HepG2 (cell line): ENCODE measurements around the gene MAP3K2. TPM values are rescaled to one million over a fixed set of nuclear protein-coding genes. Genes with fewer than 3 reads are reported as not detected.

Experiments used
- AHR ChIP-seq: IDR thresholded peaks from 2 replicates; pipeline ENCODE4 v1.6.1; 2018; ENCODE audit warnings: missing genetic modification reagents, missing compliant biosample characterization
- ARID5B ChIP-seq: IDR thresholded peaks from 2 replicates; pipeline ENCODE4 v1.4.0; 2020; ENCODE audit warnings: mild to moderate bottlenecking, missing genetic modification reagents
- HMG20B ChIP-seq: conservative IDR thresholded peaks from 2 replicates; pipeline ENCODE4 v1.6.1; 2016; ENCODE audit warnings: missing genetic modification reagents, missing compliant biosample characterization
- PHF5A ChIP-seq: IDR thresholded peaks from one replicate; pipeline ENCODE4 v1.6.1; 2018; ENCODE audit warnings: low read depth, missing genetic modification reagents; ENCODE audit not compliant: unreplicated experiment
- PREB ChIP-seq: sonication (generic); formaldehyde crosslinking; IDR thresholded peaks from 2 replicates; pipeline ENCODE4 v1.4.0; 2020; ENCODE audit warnings: missing genetic modification reagents
- SCMH1 ChIP-seq: sonication (generic); formaldehyde crosslinking; IDR thresholded peaks from 2 replicates; pipeline ENCODE4 v1.9.0; 2021; ENCODE audit warnings: missing genetic modification reagents, mild to moderate bottlenecking, borderline replicate concordance
- TOE1 ChIP-seq: sonication (generic); formaldehyde crosslinking; IDR thresholded peaks from 2 replicates; pipeline ENCODE4 v1.4.0; 2020; ENCODE audit warnings: mild to moderate bottlenecking, missing genetic modification reagents
- ZBTB38 ChIP-seq: sonication (generic); formaldehyde crosslinking; IDR thresholded peaks from 2 replicates; pipeline ENCODE4 v1.5.1; 2020; ENCODE audit warnings: mild to moderate bottlenecking, missing genetic modification reagents
- ZC3H4 ChIP-seq: sonication (generic); formaldehyde crosslinking; IDR thresholded peaks from 2 replicates; pipeline ENCODE4 v1.4.0; 2020; ENCODE audit warnings: missing genetic modification reagents, borderline replicate concordance
- ZFYVE20 ChIP-seq: sonication (generic); formaldehyde crosslinking; IDR thresholded peaks from 2 replicates; pipeline ENCODE4 v1.8.0; 2023; ENCODE audit warnings: low read depth, mild to moderate bottlenecking, moderate library complexity, missing genetic modification reagents, borderline replicate concordance
- ZNF207 ChIP-seq: fragments of 450-650 bp; IDR thresholded peaks from 2 replicates; pipeline ENCODE4 v1.6.1; 2016; ENCODE audit warnings: antibody characterized with exemption, borderline replicate concordance
- ZNF468 ChIP-seq: sonication (generic); formaldehyde crosslinking; IDR thresholded peaks from 2 replicates; pipeline ENCODE4 v1.8.0; 2022; ENCODE audit warnings: mild to moderate bottlenecking, moderate library complexity, missing genetic modification reagents
- ZNF543 ChIP-seq: sonication (generic); formaldehyde crosslinking; IDR thresholded peaks from 2 replicates; pipeline ENCODE4 v1.4.0; 2020; ENCODE audit warnings: mild to moderate bottlenecking, missing genetic modification reagents
- ZNF577 ChIP-seq: sonication (generic); formaldehyde crosslinking; IDR thresholded peaks from 2 replicates; pipeline ENCODE4 v1.4.0; 2020; ENCODE audit warnings: mild to moderate bottlenecking, low read depth, missing genetic modification reagents, borderline replicate concordance
- ZNF749 ChIP-seq: sonication (generic); formaldehyde crosslinking; IDR thresholded peaks from 2 replicates; pipeline ENCODE4 v1.8.0; 2022; ENCODE audit warnings: mild to moderate bottlenecking, missing genetic modification reagents, moderate library complexity, borderline replicate concordance
- ZNF75D ChIP-seq: sonication (generic); formaldehyde crosslinking; IDR thresholded peaks from 2 replicates; pipeline ENCODE4 v1.8.1; 2023; ENCODE audit warnings: missing genetic modification reagents, mild to moderate bottlenecking, borderline replicate concordance
- ZNF768 ChIP-seq: sonication (generic); formaldehyde crosslinking; IDR thresholded peaks from 2 replicates; pipeline ENCODE4 v1.4.0; 2020; ENCODE audit warnings: missing genetic modification reagents
- ZNF790 ChIP-seq: sonication (generic); formaldehyde crosslinking; IDR thresholded peaks from 2 replicates; pipeline ENCODE4 v1.8.0; 2022; ENCODE audit warnings: missing genetic modification reagents, mild to moderate bottlenecking, borderline replicate concordance
- polyA plus RNA-seq, 8 experiments: library from polyadenylated mRNA; depleted of rRNA in 3 of 8; stranded (reverse) in 7 of 8; unstranded in 1 of 8; fragments of >200 nt; fragmentation: Illumina TruSeq in 4 of 8; extraction: Trizol in 4 of 8; gene quantifications; 2 replicates each; pipeline versions ENCODE4 v1.2.1 to v1.2.3, GENCODE V29; 2011 to 2016; ENCODE audit warnings: low read depth in 4 of 8, missing spikeins in 1 of 8, mixed read lengths in 1 of 8; ENCODE audit not compliant: insufficient read depth in 1 of 8
- total RNA-seq, 5 experiments: library from RNA; depleted of rRNA; stranded (reverse); fragments of >200 nt; fragmentation: Illumina TruSeq; extraction: Trizol; gene quantifications; 2 replicates each; pipeline ENCODE4 v1.2.3, GENCODE V29; 2016; ENCODE audit warnings: low read depth in 1 of 5
- TF ChIP-seq, protein P1 (sequence below): sonication (generic); formaldehyde crosslinking; IDR thresholded peaks from 2 replicates; pipeline ENCODE4 v1.4.0; 2020; ENCODE audit warnings: missing genetic modification reagents
- TF ChIP-seq, protein P2 (sequence below): sonication (generic); formaldehyde crosslinking; conservative IDR thresholded peaks from 2 replicates; pipeline ENCODE4 v1.4.0; 2020; ENCODE audit warnings: missing genetic modification reagents

Gene MAP3K2
- total and polyA plus RNA-seq, 2 of the 13 experiments (the other 11 are each of a cell fraction or from before 2014, with no cell fraction given): 12.2 to 37.2 TPM

DNA sequence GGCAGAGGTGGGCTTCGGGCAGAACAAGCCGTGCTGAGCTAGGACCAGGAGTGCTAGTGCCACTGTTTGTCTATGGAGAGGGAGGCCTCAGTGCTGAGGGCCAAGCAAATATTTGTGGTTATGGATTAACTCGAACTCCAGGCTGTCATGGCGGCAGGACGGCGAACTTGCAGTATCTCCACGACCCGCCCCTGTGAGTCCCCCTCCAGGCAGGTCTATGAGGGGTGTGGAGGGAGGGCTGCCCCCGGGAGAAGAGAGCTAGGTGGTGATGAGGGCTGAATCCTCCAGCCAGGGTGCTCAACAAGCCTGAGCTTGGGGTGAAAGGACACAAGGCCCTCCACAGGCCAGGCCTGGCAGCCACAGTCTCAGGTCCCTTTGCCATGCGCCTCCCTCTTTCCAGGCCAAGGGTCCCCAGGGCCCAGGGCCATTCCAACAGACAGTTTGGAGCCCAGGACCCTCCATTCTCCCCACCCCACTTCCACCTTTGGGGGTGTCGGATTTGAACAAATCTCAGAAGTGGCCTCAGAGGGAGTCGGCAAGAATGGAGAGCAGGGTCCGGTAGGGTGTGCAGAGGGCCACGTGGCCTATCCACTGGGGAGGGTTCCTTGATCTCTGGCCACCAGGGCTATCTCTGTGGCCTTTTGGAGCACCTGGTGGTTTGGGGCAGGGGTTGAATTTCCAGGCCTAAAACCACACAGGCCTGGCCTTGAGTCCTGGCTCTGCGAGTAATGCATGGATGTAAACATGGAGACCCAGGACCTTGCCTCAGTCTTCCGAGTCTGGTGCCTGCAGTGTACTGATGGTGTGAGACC lies 30.7 kb upstream of the MAP3K2 start, which contains the start of gene PROC (continued):
- no peak for TF ChIP-seq ZNF207
- no peak for TF ChIP-seq PREB (CRISPR knock-in tag)
- peak; percentile 97 for TF ChIP-seq ZNF749 (CRISPR knock-in tag)
- peak; percentile 97 for TF ChIP-seq PHF5A (CRISPR knock-in tag)
- no peak; the same call in 1 of the 2 replicates for TF ChIP-seq ZNF75D (CRISPR knock-in tag)
- TF ChIP-seq TOE1 (CRISPR knock-in tag): peak; percentile 78
- TF ChIP-seq, protein P1, sequence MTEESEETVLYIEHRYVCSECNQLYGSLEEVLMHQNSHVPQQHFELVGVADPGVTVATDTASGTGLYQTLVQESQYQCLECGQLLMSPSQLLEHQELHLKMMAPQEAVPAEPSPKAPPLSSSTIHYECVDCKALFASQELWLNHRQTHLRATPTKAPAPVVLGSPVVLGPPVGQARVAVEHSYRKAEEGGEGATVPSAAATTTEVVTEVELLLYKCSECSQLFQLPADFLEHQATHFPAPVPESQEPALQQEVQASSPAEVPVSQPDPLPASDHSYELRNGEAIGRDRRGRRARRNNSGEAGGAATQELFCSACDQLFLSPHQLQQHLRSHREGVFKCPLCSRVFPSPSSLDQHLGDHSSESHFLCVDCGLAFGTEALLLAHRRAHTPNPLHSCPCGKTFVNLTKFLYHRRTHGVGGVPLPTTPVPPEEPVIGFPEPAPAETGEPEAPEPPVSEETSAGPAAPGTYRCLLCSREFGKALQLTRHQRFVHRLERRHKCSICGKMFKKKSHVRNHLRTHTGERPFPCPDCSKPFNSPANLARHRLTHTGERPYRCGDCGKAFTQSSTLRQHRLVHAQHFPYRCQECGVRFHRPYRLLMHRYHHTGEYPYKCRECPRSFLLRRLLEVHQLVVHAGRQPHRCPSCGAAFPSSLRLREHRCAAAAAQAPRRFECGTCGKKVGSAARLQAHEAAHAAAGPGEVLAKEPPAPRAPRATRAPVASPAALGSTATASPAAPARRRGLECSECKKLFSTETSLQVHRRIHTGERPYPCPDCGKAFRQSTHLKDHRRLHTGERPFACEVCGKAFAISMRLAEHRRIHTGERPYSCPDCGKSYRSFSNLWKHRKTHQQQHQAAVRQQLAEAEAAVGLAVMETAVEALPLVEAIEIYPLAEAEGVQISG (CRISPR knock-in tag): peak; percentile 85
- peak; percentile 87; the same call in 1 of the 2 replicates for TF ChIP-seq ZC3H4 (CRISPR knock-in tag)
- peak; percentile 94 for TF ChIP-seq ZNF543 (CRISPR knock-in tag)
- TF ChIP-seq, protein P2, sequence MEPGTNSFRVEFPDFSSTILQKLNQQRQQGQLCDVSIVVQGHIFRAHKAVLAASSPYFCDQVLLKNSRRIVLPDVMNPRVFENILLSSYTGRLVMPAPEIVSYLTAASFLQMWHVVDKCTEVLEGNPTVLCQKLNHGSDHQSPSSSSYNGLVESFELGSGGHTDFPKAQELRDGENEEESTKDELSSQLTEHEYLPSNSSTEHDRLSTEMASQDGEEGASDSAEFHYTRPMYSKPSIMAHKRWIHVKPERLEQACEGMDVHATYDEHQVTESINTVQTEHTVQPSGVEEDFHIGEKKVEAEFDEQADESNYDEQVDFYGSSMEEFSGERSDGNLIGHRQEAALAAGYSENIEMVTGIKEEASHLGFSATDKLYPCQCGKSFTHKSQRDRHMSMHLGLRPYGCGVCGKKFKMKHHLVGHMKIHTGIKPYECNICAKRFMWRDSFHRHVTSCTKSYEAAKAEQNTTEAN (CRISPR knock-in tag): peak; percentile 22
- TF ChIP-seq ZNF468 (CRISPR knock-in tag): peak; percentile 93; the same call in 1 of the 2 replicates
- peak; percentile 92 for TF ChIP-seq ZBTB38
- TF ChIP-seq ZFYVE20 (CRISPR knock-in tag): 0 out of 2 replicates have a peak, but pooled peaks have one; percentile 47
- TF ChIP-seq SCMH1 (CRISPR knock-in tag): no peak
- peak; percentile 81 for TF ChIP-seq ARID5B (CRISPR knock-in tag)
- peak; percentile 85; the same call in 1 of the 2 replicates for TF ChIP-seq ZNF768 (CRISPR knock-in tag)
- TF ChIP-seq HMG20B (CRISPR knock-in tag): no peak; the same call in 1 of the 2 replicates
- TF ChIP-seq ZNF790 (CRISPR knock-in tag): 0 out of 2 replicates have a peak, but pooled peaks have one; percentile 68
- peak; percentile 70 for TF ChIP-seq AHR (CRISPR knock-in tag)
- peak; percentile 70; the same call in 1 of the 2 replicates for TF ChIP-seq ZNF577
